Gastrocnemius medialis (tissue), 4 donors: ENCODE results near the gene THOC7.

Experiments used
- POLR2A ChIP-seq, 2 donors: fragments of 450-650 bp; IDR thresholded peaks; one replicate each; pipeline ENCODE4 v1.6.1; 2017; ENCODE audit warnings: antibody characterized with exemption in 2 of 2, mild to moderate bottlenecking in 2 of 2, moderate library complexity in 2 of 2
- TF ChIP-seq, protein P1 (sequence below), 5 experiments: fragments of 450-650 bp in 3 of 5; fragments of 200-600 bp in 2 of 5; sonication (generic) in 2 of 5; IDR thresholded peaks in 4 of 5; conservative IDR thresholded peaks in 1 of 5; 1 replicate in 4 of 5; 2 replicates in 1 of 5; pipeline ENCODE4 v1.5.1; 2016 to 2019; ENCODE audit warnings: antibody characterized with exemption in 5 of 5, mild to moderate bottlenecking in 3 of 5, moderate library complexity in 3 of 5

DNA sequence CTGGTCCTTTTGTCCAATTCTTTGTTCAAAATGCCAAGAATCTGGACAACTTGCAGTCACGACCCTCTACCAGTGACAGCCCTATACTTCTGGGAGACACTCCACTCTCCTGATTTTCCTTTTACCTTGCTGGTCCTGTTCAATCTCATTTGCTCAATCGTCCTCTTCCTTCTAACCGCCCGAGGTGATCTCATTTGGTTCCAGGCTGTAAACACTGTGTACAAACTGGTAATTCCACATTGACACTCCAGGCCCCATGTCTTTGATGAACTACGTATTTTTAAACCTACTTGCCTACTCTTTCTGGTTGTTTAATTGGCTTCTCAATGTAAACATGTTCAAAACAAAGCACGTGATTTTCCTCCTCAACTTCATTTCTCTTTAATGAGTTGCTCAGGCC, 68.2 kb downstream of the THOC7 start:
- TF ChIP-seq, protein P1, sequence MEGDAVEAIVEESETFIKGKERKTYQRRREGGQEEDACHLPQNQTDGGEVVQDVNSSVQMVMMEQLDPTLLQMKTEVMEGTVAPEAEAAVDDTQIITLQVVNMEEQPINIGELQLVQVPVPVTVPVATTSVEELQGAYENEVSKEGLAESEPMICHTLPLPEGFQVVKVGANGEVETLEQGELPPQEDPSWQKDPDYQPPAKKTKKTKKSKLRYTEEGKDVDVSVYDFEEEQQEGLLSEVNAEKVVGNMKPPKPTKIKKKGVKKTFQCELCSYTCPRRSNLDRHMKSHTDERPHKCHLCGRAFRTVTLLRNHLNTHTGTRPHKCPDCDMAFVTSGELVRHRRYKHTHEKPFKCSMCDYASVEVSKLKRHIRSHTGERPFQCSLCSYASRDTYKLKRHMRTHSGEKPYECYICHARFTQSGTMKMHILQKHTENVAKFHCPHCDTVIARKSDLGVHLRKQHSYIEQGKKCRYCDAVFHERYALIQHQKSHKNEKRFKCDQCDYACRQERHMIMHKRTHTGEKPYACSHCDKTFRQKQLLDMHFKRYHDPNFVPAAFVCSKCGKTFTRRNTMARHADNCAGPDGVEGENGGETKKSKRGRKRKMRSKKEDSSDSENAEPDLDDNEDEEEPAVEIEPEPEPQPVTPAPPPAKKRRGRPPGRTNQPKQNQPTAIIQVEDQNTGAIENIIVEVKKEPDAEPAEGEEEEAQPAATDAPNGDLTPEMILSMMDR (IDR thresholded peaks at IDR 0.05 in 4 of 5, conservative IDR thresholded peaks at IDR 0.05 in 1 of 5), result no peak
- no peak for TF ChIP-seq POLR2A (IDR thresholded peaks at IDR 0.05)
